Activated CD4-positive, alpha-beta T cell treated with anti-CD3 and anti-CD28 coated beads, Interleukin-2, amount 10 ng/mL, durations not matched to agents 7 days and 5 days (primary cell): ENCODE data around the gene HEXA. TPM values are rescaled to one million over a fixed set of nuclear protein-coding genes. Genes with fewer than 3 reads are reported as not detected.
"Not testable (repeated sequence)": the region's sequence is repeated elsewhere in the genome, so short reads cannot be mapped to it uniquely, and the experiment has no call there.

Experiments
- CTCF ChIA-PET: fragments of 350-600 bp; sonication (Branson Sonifier 250); formaldehyde crosslinking; loops from one replicate; lab custom pipeline; 2021; ENCODE audit warnings: antibody characterized with exemption; lab: Charles Lee
- POLR2A ChIA-PET: fragments of 350-600 bp; sonication (Branson Sonifier 250); formaldehyde crosslinking; loops from one replicate; lab custom pipeline; 2021; ENCODE audit warnings: antibody characterized with exemption; lab: Charles Lee
- DNase-seq: peaks from one replicate; pipeline ENCODE4 v3.0.0-alpha.2; 2020
- H3K27ac Mint-ChIP-seq: one replicate; pipeline ENCODE4 v1.8.0; 2021; ENCODE audit warnings: mild to moderate bottlenecking, moderate library complexity, mixed read lengths
- H3K27me3 Mint-ChIP-seq: one replicate; pipeline ENCODE4 v1.8.0; 2021; ENCODE audit warnings: mixed read lengths
- H3K36me3 Mint-ChIP-seq: one replicate; pipeline ENCODE4 v1.8.0; 2021; ENCODE audit warnings: low read depth, mixed read lengths
- H3K4me1 Mint-ChIP-seq: one replicate; pipeline ENCODE4 v1.8.0; 2021; ENCODE audit warnings: mixed read lengths
- H3K4me3 Mint-ChIP-seq: one replicate; pipeline ENCODE4 v1.8.0; 2021; ENCODE audit warnings: mild to moderate bottlenecking, moderate library complexity, mixed read lengths
- H3K9me3 Mint-ChIP-seq: one replicate; pipeline ENCODE4 v1.8.0; 2021; ENCODE audit warnings: mixed read lengths
- total RNA-seq, 2 experiments: library from RNA; stranded (reverse); gene quantifications; one replicate each; pipeline ENCODE4 v1.2.3, GENCODE V29; 2021

Gene HEXA
- total RNA-seq, 2 experiments from 2014 or later: 83.6 to 94.1 TPM

- Mint-ChIP-seq H3K36me3 (no peaks in the 10 kb centered on the region), H3K4me3 (no peak overlapping the region), H3K27me3 (peaks cover 18% of the 10 kb centered on the region), H3K9me3 (no peaks in the 10 kb centered on the region), H3K4me1 (no peaks in the 10 kb centered on the region), H3K27ac (no peak overlapping the region)
- CTCF ChIA-PET: no interaction called here
- DNase-seq: no peak
- POLR2A ChIA-PET: no interaction called here
These were observed 22.8 kb upstream of the HEXA start for GRCh38 chr15:72398648-72399047.

DNA sequence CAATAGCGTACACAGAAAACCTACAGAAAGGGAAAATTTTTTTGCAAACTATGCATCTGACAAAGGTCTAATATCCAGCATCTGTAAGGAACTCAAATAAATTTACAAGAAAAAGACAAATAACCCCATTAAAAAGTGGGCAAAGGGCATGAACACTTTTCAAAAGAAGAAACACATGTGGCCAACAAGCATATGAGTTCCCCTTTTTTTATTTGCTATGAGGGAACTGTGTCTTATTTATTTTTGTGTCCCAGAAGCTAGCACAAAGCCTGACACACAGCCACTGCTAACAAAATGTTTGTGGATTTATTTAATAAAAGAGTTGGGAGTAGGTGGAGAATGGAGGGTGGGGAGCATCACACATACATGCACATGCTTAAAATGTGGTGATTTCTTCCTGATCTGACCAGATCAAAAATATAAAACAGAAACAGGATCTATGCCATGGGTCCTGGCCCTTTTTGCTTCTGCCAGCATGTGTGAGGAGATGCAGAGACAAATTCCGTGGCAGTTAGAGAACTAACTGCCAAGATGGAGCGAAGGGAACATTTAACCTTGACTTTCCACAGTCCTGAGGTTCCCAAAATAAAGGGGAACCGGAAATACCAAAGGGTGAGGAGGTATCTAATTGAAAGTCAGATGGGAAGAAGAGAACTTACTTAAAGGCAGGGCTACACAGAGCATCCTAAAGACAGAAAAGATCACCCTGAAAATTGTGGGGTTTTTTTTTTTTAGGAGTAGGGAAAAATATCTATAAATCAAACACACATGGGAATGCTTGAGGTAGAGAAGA is 22.2 kb upstream of the HEXA start, which contains the start of gene TMEM202:
TMEM202 (plus strand) TSS at position 510 of the 793 bp plus-strand sequence; CDS start at position 532, 22 bp downstream.
- POLR2A ChIA-PET: no interaction called here
- Mint-ChIP-seq H3K27ac (no peak within 1 kb of the TSS), H3K4me1 (no peaks in the 10 kb centered on the region), H3K9me3 (no peaks in the 10 kb centered on the region), H3K27me3 (peaks cover 13% of the 10 kb centered on the region), H3K4me3 (no peak within 1 kb of the TSS), H3K36me3 (no peaks in the 10 kb centered on the region)
- DNase-seq: no peak
- CTCF ChIA-PET: no interaction called here

DNA sequence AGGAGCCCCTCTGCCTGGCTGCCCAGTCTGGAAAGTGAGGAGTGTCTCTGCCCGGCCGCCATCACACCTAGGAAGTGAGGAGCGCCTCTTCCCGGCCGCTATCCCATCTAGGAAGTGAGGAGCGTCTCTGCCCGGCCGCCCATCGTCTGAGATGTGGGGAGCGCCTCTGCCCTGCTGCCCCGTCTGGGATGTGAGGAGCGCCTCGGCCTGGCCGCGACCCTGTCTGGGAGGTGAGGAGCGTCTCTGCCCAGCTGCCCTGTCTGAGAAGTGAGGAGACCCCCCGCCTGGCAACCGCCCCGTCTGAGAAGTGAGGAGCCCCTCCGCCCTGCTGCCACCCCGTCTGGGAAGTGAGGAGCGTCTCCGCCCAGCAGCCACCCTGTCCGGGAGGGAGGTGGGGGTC is 20.5 kb upstream of the HEXA start:
- CTCF ChIA-PET, H3K4me3 Mint-ChIP-seq, H3K27ac Mint-ChIP-seq, POLR2A ChIA-PET, H3K9me3 Mint-ChIP-seq, H3K4me1 Mint-ChIP-seq, DNase-seq, H3K27me3 Mint-ChIP-seq, H3K36me3 Mint-ChIP-seq: not testable (repeated sequence)

DNA sequence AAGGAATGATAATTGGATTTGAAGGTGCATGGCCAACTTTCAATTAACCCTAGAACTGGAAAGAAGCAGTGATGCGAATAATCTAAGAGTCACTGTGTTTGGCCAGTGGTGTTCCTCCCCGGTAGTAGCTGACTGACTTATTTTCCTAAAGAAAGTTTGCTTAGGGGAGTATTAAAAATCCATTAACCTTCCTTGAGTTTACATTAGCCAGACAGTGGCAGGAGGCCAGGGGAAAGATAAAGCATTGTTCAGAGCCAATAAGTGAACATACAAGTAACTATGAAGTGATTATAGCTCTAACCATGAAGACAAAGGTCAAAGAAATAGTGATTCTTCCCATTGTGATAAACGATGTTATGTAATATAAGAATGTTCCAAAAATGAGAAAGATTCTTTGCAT is 13.4 kb upstream of the HEXA start:
- ChIA-PET CTCF (interaction anchor here (1.6 kb wide), 1 partner anchor 13 kb away, joined by 4 read pairs; the partner anchor contains the start of gene HEXA), POLR2A (no interaction called here)
- Mint-ChIP-seq H3K4me1 (no peaks in the 10 kb centered on the region), H3K27me3 (peaks cover 16% of the 10 kb centered on the region), H3K27ac (no peak overlapping the region), H3K9me3 (no peaks in the 10 kb centered on the region), H3K36me3 (no peaks in the 10 kb centered on the region), H3K4me3 (no peak overlapping the region)
- no peak for DNase-seq

GRCh38 chr15:72387741-72388140 is 11.9 kb upstream of the HEXA start:
- Mint-ChIP-seq H3K36me3 (no peaks in the 10 kb centered on the region), H3K9me3 (no peaks in the 10 kb centered on the region), H3K4me3 (no peak overlapping the region), H3K27ac (no peak overlapping the region), H3K4me1 (no peaks in the 10 kb centered on the region), H3K27me3 (peaks cover 24% of the 10 kb centered on the region)
- CTCF ChIA-PET: no interaction called here
- no peak for DNase-seq
- POLR2A ChIA-PET: no interaction called here

DNA sequence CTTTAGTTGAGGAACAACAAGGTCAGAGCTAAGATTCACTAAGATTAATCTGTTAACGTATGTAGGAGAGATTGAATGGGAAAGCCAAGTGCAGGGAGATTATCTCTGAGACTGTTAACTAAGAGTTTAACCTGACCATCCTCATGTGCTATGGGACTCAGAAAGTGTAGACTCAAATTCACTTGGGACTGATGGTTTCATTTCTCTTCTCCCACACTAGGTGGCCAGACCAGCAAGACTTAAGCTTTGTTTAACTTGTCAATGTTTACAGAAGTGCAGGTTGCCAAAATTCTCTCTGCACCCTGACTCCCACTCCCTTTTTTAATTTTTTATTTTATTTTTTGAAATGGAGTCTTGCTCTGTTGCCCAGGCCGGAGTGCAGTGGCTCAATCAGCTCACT is 6.3 kb upstream of the HEXA start:
- H3K4me3 Mint-ChIP-seq: no peak overlapping the region
- peaks cover 12% of the 10 kb centered on the region for H3K27me3 Mint-ChIP-seq
- H3K9me3 Mint-ChIP-seq: no peaks in the 10 kb centered on the region
- ChIA-PET CTCF (interaction anchor here (0.7 to 1.8 kb wide), 2 partner anchors 10 to 59 kb away, joined by 3 to 8 read pairs; no protein-coding TSS in a partner anchor), POLR2A (no interaction called here)
- no peak for DNase-seq
- H3K36me3 Mint-ChIP-seq: no peaks in the 10 kb centered on the region
- no peak overlapping the region for H3K27ac Mint-ChIP-seq
- H3K4me1 Mint-ChIP-seq: peaks cover 3% of the 10 kb centered on the region

- POLR2A ChIA-PET: no interaction called here
- no peak overlapping the region for H3K4me3 Mint-ChIP-seq
These were observed 4.9 kb upstream of the HEXA start for GRCh38 chr15:72380743-72381142.

GRCh38 chr15:72379856-72380430 is 4.1 kb upstream of the HEXA start:
- peaks cover 22% of the 10 kb centered on the region for H3K4me1 Mint-ChIP-seq
- peaks cover 12% of the 10 kb centered on the region for H3K27me3 Mint-ChIP-seq
- no peak overlapping the region for H3K27ac Mint-ChIP-seq
- H3K9me3 Mint-ChIP-seq: no peaks in the 10 kb centered on the region
- peaks cover 3% of the 10 kb centered on the region for H3K36me3 Mint-ChIP-seq
- no peak overlapping the region for H3K4me3 Mint-ChIP-seq
- ChIA-PET POLR2A (no interaction called here), CTCF (interaction anchor here (0.5 kb wide), 1 partner anchor 13 kb away, joined by 3 read pairs; no protein-coding TSS in a partner anchor)
- DNase-seq: no peak

More at GRCh38 chr15:72380743-72381142, 4.9 kb upstream of the HEXA start:
- no peak for DNase-seq
- no peaks in the 10 kb centered on the region for H3K9me3 Mint-ChIP-seq
- peaks cover 12% of the 10 kb centered on the region for H3K27me3 Mint-ChIP-seq
- no peak overlapping the region for H3K27ac Mint-ChIP-seq
- no peaks in the 10 kb centered on the region for H3K36me3 Mint-ChIP-seq
- CTCF ChIA-PET: no interaction called here
- peaks cover 14% of the 10 kb centered on the region for H3K4me1 Mint-ChIP-seq

- H3K4me3 Mint-ChIP-seq, DNase-seq, POLR2A ChIA-PET, H3K36me3 Mint-ChIP-seq, H3K27me3 Mint-ChIP-seq, H3K9me3 Mint-ChIP-seq, CTCF ChIA-PET, H3K27ac Mint-ChIP-seq: not testable (repeated sequence)
- peaks cover 29% of the 10 kb centered on the region for H3K4me1 Mint-ChIP-seq
These were observed 3.3 kb upstream of the HEXA start for GRCh38 chr15:72379106-72379505.

DNA sequence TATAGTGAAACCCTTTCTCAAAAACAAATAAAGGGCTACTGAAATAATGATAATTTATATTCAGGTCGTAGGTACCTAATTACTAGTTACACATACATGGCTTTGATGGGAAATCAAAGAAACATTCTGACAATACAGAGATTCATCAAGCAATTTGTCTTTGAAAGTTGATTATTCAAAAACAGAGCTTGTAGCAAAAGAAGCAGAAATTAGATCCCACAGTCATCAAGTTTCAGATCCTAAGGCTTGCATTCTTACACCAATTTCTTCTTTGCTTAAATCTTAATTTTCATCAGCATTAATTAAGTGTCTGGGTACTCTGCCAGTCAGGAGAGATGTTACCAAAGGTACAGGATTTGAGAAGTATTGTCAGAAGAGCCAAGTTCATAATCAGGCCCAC is 1.5 kb upstream of the HEXA start:
- ChIA-PET CTCF (no interaction called here), POLR2A (no interaction called here)
- peaks cover 7% of the 10 kb centered on the region for H3K36me3 Mint-ChIP-seq
- H3K4me1 Mint-ChIP-seq: peaks cover 41% of the 10 kb centered on the region
- no peak overlapping the region for H3K27ac Mint-ChIP-seq
- H3K4me3 Mint-ChIP-seq: no peak overlapping the region
- no peak for DNase-seq
- no peaks in the 10 kb centered on the region for H3K27me3 Mint-ChIP-seq
- H3K9me3 Mint-ChIP-seq: no peaks in the 10 kb centered on the region

- ChIA-PET POLR2A (interaction anchor here (1.0 kb wide), 1 partner anchor 149 kb away, joined by 3 read pairs; no protein-coding TSS in a partner anchor), CTCF (interaction anchor here (0.6 to 1.7 kb wide), 6 partner anchors 9 to 225 kb away, joined by 3 to 9 read pairs (median 4); no protein-coding TSS in a partner anchor)
- H3K4me3 Mint-ChIP-seq: peak overlapping the region; percentile 95
- no peak for DNase-seq
- no peaks in the 10 kb centered on the region for H3K9me3 Mint-ChIP-seq
- no peaks in the 10 kb centered on the region for H3K27me3 Mint-ChIP-seq
- H3K36me3 Mint-ChIP-seq: peaks cover 9% of the 10 kb centered on the region
- H3K4me1 Mint-ChIP-seq: peaks cover 41% of the 10 kb centered on the region
- H3K27ac Mint-ChIP-seq: peak overlapping the region; percentile 99
These were observed 341 bp downstream of the HEXA start for GRCh38 chr15:72375501-72375845.

DNA sequence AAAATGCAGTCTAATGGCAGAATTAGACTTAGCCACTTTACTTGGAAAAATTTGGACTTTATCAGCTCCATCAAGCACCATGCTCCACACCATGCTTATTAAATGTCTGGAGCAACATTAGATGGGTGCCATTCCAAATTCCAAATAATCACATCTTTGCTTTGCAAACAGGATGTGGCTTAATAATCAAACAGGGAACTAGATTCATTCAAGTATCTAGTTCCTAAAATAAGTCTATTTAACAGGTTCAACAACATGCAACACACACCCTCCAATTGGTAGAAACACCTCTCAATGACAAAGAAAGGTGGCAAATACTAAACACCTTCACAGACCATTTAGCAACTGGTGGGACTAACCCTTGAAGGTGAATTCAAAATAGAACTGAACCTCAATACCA is 3.5 kb downstream of the HEXA start:
- no peak overlapping the region for H3K27ac Mint-ChIP-seq
- ChIA-PET POLR2A (no interaction called here), CTCF (interaction anchor here (0.7 to 1.6 kb wide), 2 partner anchors 10 to 22 kb away, joined by 3 to 8 read pairs; no protein-coding TSS in a partner anchor)
- H3K36me3 Mint-ChIP-seq: peaks cover 20% of the 10 kb centered on the region
- H3K4me1 Mint-ChIP-seq: peaks cover 42% of the 10 kb centered on the region
- no peaks in the 10 kb centered on the region for H3K27me3 Mint-ChIP-seq
- DNase-seq: no peak
- H3K4me3 Mint-ChIP-seq: no peak overlapping the region
- H3K9me3 Mint-ChIP-seq: peaks cover under 1% of the 10 kb centered on the region

DNA sequence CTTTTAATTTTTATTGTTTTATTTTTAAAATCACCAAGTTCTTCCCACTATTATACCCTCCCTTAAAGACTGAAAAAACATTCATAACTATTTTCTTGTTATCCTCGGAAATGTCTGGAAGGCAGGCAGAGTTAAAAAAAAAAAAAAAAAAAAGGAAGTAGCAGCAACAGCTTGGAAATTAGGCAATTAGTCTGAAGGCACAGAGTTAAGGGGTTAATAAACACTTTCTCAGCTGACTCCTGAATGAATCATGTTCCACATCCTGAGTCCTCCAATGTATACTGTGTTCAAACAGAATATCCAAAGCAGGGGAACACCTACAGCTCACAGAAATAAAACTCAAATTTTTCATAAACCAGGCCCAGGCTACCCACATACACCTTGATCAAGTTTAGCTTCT is 5.8 kb downstream of the HEXA start:
- H3K4me3 Mint-ChIP-seq: no peak overlapping the region
- peaks cover 5% of the 10 kb centered on the region for H3K9me3 Mint-ChIP-seq
- H3K36me3 Mint-ChIP-seq: peaks cover 28% of the 10 kb centered on the region
- peaks cover 45% of the 10 kb centered on the region for H3K4me1 Mint-ChIP-seq
- no peaks in the 10 kb centered on the region for H3K27me3 Mint-ChIP-seq
- DNase-seq: no peak
- H3K27ac Mint-ChIP-seq: no peak overlapping the region
- ChIA-PET POLR2A (no interaction called here), CTCF (interaction anchor here (1.0 kb wide), 1 partner anchor 24 kb away, joined by 3 read pairs; no protein-coding TSS in a partner anchor)
